ENCODE data around the gene GPATCH2.

GPATCH2 gene

DNA sequence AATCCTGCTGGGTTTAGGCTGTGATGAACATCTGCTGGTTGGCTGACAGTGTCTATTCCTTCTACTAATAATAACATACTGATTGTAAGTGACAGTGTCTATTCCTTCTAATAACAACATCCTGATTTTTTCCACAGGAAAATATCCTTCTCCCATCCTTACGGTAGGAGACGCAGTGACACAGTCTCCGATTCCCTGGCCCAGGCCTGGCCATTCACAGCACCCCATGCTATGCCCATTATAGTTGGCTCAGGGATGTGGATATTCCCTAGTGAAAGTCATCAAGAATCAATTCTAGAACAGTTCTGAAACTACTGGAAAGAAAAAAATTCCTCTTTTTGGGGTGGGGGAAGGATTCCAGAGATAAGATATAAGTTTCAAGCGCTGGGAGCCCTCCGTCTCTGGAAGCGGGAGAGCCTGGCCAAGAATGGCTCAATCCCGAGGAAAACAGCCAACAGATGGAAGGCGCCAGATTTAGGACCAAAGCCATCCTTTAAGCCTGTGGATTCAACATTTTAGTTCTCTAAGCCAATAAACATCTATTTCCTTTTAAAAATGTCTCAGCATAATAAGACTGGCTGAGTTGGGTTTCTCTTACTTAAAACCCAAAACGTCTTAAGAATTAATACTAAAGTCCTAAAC lies 88.6 kb downstream of the GPATCH2 start:
- H3K27ac ChIP-seq: no peak overlapping the region
- TF ChIP-seq, protein P1, sequence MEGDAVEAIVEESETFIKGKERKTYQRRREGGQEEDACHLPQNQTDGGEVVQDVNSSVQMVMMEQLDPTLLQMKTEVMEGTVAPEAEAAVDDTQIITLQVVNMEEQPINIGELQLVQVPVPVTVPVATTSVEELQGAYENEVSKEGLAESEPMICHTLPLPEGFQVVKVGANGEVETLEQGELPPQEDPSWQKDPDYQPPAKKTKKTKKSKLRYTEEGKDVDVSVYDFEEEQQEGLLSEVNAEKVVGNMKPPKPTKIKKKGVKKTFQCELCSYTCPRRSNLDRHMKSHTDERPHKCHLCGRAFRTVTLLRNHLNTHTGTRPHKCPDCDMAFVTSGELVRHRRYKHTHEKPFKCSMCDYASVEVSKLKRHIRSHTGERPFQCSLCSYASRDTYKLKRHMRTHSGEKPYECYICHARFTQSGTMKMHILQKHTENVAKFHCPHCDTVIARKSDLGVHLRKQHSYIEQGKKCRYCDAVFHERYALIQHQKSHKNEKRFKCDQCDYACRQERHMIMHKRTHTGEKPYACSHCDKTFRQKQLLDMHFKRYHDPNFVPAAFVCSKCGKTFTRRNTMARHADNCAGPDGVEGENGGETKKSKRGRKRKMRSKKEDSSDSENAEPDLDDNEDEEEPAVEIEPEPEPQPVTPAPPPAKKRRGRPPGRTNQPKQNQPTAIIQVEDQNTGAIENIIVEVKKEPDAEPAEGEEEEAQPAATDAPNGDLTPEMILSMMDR (conservative IDR thresholded peaks at IDR 0.05): no peak
- no peak for TF ChIP-seq ZFX (IDR thresholded peaks at IDR 0.05)

DNA sequence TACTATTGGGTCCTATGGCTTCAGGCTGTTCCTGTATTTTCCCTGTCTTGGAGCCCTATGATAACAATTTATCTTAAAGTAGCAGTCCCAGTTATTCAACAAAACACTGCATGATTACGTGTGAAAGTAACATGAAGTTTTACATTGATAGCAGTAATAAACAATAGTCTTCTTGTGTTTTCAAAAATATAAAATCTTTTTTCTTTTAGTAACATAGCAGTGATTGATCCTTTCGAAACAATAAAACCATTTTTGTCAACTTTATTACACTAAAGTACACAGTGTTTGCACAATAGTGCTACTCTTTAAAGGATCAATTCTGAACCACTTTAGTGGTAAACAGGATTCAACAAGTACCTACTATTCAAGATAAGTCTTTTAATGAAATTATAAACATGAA lies 90.6 kb downstream of the GPATCH2 start:
- no peak for TF ChIP-seq ZFX (IDR thresholded peaks at IDR 0.05)
- TF ChIP-seq, protein P1 (conservative IDR thresholded peaks at IDR 0.05): no peak

DNA sequence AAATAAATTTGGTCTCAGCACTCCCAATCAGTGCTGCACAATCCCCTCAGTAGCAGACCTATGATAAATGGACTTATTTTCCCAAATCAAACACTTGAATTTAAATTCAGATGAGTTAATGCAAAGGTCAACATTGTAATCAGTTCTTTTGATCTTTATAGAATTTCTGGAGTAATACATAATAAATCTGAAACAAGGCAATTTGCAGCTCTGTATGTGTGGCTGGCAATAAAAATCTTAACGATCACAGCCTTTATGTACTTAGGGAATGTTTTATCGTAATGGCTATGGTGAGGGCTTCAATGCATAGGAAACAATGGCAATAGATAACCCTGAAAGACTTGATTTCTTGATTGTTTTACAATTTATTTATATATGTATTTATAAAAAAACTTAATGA lies 91.4 kb downstream of the GPATCH2 start:
- H3K27ac ChIP-seq: no peak overlapping the region
- no peak for TF ChIP-seq ZFX (IDR thresholded peaks at IDR 0.05)
- TF ChIP-seq, protein P1 (conservative IDR thresholded peaks at IDR 0.05): no peak

More for the DNA sequence above, 90.6 kb downstream of the GPATCH2 start:
- H3K27ac ChIP-seq: peak overlapping the region; percentile 50; the same call in 1 of the 2 replicates

DNA sequence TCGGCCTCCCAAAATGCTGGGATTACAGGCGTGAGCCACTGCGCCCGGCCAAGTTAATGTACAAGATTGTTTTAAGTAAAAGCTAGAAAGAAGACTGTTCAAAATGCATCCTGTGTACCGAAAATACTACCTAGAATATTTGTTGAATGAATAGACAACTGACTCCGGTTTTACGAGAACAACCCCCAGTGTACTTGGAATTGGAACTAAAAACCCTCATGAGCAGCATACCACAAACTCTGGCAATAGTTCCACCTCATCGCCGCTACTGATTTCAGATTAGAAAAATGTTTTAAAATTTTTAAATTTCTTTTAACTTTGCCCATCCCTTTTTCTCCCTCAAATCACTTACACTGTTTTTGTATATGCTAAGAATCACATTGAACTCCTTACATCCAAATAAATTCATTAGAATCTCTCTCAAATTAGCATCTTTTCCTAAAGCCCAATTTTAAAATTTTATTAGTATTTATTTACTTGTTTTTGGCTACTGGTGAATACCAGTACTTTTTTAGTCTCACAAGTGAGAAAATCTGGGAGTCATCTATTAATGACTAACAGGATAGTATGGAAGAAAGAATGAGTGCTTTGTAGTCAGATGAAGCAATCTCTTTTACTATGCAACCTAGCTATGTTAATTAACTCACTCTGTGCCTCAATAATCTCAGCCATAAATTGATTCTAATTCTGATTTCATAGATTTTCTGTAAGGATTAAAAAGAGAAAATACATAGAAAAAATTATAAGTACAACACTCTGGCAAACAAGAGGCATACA lies 95.1 kb downstream of the GPATCH2 start:
- TF ChIP-seq ZFX (IDR thresholded peaks at IDR 0.05): no peak
- TF ChIP-seq, protein P1 (conservative IDR thresholded peaks at IDR 0.05): no peak
- peak overlapping the region; percentile 68 for H3K27ac ChIP-seq

DNA sequence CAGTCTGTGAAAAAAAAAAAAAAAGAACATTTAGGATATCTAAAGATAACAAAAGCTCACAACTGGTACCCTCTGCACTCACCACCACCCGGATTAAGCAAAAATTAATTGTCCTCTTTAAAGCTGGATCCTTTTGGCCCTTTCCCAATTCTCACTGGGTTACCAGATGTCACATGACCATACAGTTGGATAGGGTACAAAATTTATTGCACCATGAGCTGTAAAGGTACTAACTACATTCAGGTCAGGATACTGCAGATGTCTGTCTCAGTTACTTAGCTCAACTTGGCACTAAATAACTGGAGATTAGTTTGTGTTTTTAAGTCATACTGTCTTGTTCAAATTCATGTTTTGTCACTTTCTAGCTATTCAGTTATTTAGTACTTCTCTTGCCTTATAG lies 96.3 kb downstream of the GPATCH2 start:
- no peak overlapping the region for H3K27ac ChIP-seq
- TF ChIP-seq, protein P1 (conservative IDR thresholded peaks at IDR 0.05): no peak
- TF ChIP-seq ZFX (IDR thresholded peaks at IDR 0.05): no peak

DNA sequence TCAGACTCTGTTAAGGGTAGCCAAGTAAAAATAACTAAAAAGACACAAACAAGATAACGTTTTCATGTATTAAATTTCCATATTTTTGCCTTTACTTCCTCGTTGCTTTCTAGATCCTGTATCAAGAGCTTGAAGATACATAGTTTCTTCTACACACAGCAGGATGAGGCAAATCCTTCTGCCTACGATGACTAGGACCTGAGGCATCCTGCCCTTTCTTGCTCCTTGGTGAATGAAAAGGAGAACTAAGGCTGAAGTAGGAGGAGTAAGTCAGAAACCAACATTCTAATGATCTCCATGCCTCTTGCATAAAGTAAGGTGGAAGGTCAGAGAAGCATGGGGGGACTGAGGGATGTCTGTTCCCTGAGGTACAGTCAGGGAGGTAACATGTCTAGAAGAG lies 102.6 kb downstream of the GPATCH2 start:
- H3K27ac ChIP-seq: no peak overlapping the region

DNA sequence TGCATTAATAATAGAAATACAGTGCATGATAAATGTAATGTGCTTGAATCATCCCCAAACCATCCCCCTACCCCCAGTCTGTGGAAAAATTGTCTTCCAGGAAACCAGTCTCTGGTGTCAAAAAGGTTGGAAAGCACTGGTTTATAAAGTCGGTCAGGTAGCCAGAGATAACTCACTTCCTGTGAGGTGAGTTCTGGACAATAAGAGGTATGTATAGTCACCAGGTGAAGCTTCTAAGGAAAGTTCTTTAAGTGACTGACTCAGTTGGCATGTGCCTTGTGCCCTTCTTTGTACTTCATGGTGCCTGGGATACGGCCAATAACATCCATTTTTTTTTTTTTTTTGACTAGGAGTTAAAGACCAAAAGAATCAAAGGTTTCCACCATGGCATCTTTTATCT lies 103.7 kb downstream of the GPATCH2 start:
- TF ChIP-seq, protein P1 (conservative IDR thresholded peaks at IDR 0.05): no peak
- no peak for TF ChIP-seq ZFX (IDR thresholded peaks at IDR 0.05)

More for the DNA sequence above, 102.6 kb downstream of the GPATCH2 start:
- TF ChIP-seq, protein P1 (conservative IDR thresholded peaks at IDR 0.05): no peak
- TF ChIP-seq ZFX (IDR thresholded peaks at IDR 0.05): no peak

More for the DNA sequence above, 103.7 kb downstream of the GPATCH2 start:
- H3K27ac ChIP-seq: no peak overlapping the region

Data from C4-2B (cell line).